ENCODE results near the gene SNRK. TPM values are rescaled to one million over a fixed set of nuclear protein-coding genes. Genes with fewer than 3 reads are reported as not detected.

SNRK gene
- total and polyA plus RNA-seq, 3 donors from 2014 or later = 27.5 to 42.4 (median 37.4) TPM

- Histone ChIP-seq H3K4me3 (no peak overlapping the region), H3K27me3 (no peaks in the 10 kb centered on the region), H3K36me3 (ENCODE audit: low read depth, missing control alignments) (no peaks in the 10 kb centered on the region), H3K27ac (no peak overlapping the region), H3K4me1 (no peaks in the 10 kb centered on the region), H3K9me3 (no peaks in the 10 kb centered on the region)
- TF ChIP-seq POLR2A (IDR thresholded peaks at IDR 0.05) = no peak
- TF ChIP-seq, protein P1, sequence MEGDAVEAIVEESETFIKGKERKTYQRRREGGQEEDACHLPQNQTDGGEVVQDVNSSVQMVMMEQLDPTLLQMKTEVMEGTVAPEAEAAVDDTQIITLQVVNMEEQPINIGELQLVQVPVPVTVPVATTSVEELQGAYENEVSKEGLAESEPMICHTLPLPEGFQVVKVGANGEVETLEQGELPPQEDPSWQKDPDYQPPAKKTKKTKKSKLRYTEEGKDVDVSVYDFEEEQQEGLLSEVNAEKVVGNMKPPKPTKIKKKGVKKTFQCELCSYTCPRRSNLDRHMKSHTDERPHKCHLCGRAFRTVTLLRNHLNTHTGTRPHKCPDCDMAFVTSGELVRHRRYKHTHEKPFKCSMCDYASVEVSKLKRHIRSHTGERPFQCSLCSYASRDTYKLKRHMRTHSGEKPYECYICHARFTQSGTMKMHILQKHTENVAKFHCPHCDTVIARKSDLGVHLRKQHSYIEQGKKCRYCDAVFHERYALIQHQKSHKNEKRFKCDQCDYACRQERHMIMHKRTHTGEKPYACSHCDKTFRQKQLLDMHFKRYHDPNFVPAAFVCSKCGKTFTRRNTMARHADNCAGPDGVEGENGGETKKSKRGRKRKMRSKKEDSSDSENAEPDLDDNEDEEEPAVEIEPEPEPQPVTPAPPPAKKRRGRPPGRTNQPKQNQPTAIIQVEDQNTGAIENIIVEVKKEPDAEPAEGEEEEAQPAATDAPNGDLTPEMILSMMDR (IDR thresholded peaks at IDR 0.05) = no peak
- no peak for DNase-seq
- intact Hi-C loops (cut with DNase I; ENCODE audit: low total_unique reads) = no loop called here
- 61 to 69% methylated on average over 1 of the region's 1 CpG for WGBS, 2 donors
Observed at GRCh38 chr3:43400167-43400566, 113.8 kb downstream of the SNRK start.

Other genes starting within 250 kb of the SNRK start
- gene POMGNT2, start 180.5 kb upstream of the SNRK start, total RNA-seq = 10 to 100 TPM; 33.2 to 45.7 TPM
- 38.6 TPM for gene POMGNT2, start 180.5 kb upstream of the SNRK start, polyA plus RNA-seq (ENCODE audit: insufficient read depth, low read depth, low replicate concordance)

Data from testis (tissue), 3 donors.